ENCODE measurements around the gene ARAP1.

ARAP1 gene

DNA sequence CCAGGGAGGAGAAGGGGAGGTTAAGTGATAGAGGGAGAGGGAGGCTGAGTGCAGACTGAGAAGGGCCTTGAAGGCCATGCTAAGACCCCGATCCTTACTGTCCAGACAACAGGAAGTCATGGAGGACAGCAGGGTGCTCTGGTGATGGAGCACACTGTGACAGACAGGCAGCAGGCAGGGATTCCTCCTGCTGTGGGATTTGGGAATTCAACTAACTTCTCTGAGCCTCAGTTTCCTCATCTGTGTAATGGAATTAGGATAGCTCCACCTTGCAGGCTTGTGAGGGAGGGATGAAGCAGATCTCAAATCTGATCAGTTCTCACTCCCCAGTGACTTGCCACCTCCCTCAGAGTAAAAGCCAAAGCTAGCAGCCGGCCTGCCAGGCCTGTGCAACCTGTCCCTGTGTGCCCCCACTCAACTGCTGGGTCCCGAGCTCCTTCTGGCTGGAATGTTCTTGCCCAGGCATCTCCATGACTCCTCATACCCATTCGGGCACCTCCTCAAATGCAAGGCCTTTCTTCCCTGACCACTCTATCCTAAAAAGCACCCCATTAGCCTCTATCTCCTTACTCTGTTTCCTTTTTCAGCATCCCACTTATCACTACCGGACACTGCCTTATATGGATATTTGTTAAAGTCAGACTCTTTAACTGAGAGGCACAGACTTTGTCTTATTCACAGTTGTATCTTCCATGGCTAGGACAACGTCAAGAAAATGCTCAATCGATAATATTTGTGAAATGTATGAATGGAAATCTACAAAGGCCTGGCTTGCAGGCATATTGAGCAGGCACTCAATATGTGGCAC, 9.5 kb downstream of the ARAP1 start:
- no peaks in the 10 kb centered on the region for H3K9me2 ChIP-seq (replicated peaks; ENCODE audit: insufficient read depth, low read length)
- no peaks in the 10 kb centered on the region for H3K27me3 ChIP-seq (replicated peaks; ENCODE audit: insufficient read depth, low read length)
- no peak for DNase-seq
- TF ChIP-seq CTCF (IDR thresholded peaks at IDR 0.05; ENCODE audit: low read length) (no peak), EZH2phosphoT487 (IDR thresholded peaks at IDR 0.05; ENCODE audit: low read length) (no peak), EZH2 (optimal IDR thresholded peaks at IDR 0.05; ENCODE audit: low read depth, low read length) (no peak)
- no peaks in the 10 kb centered on the region for H3K79me2 ChIP-seq (ENCODE audit: low read length)
- H3K36me3 ChIP-seq (replicated peaks; ENCODE audit: insufficient read depth, low read length): no peaks in the 10 kb centered on the region
- H3K27ac ChIP-seq (ENCODE audit: low read length): no peak overlapping the region
- H3K9ac ChIP-seq (ENCODE audit: low read length): no peak overlapping the region
- H4K20me1 ChIP-seq (ENCODE audit: insufficient read depth, low read length): no peaks in the 10 kb centered on the region
- H2AFZ ChIP-seq (ENCODE audit: low read length): no peak overlapping the region
- H3K4me1 ChIP-seq (ENCODE audit: low read length): no peaks in the 10 kb centered on the region
- no peak overlapping the region for H3K4me3 ChIP-seq (ENCODE audit: low read length)
- H3K4me2 ChIP-seq (ENCODE audit: low read depth, low read length): no peak overlapping the region
- H3F3A ChIP-seq (ENCODE audit: insufficient read depth, low read length): no peaks in the 10 kb centered on the region
- no peaks in the 10 kb centered on the region for H3K9me3 ChIP-seq (replicated peaks; ENCODE audit: insufficient read depth, low read length)

GRCh38 chr11:72741849-72742512, 10.2 kb downstream of the ARAP1 start:
- TF ChIP-seq CTCF (IDR thresholded peaks at IDR 0.05; ENCODE audit: low read length): no peak
- no peak for TF ChIP-seq EZH2phosphoT487 (IDR thresholded peaks at IDR 0.05; ENCODE audit: low read length)
- no peak for TF ChIP-seq EZH2 (optimal IDR thresholded peaks at IDR 0.05; ENCODE audit: low read depth, low read length)
- no peaks in the 10 kb centered on the region for H3K9me2 ChIP-seq (replicated peaks; ENCODE audit: insufficient read depth, low read length)
- no peaks in the 10 kb centered on the region for H3K4me1 ChIP-seq (ENCODE audit: low read length)
- H3F3A ChIP-seq (ENCODE audit: insufficient read depth, low read length): no peaks in the 10 kb centered on the region
- no peak overlapping the region for H3K27ac ChIP-seq (ENCODE audit: low read length)
- H3K36me3 ChIP-seq (replicated peaks; ENCODE audit: insufficient read depth, low read length): no peaks in the 10 kb centered on the region
- H3K9ac ChIP-seq (ENCODE audit: low read length): no peak overlapping the region
- H3K79me2 ChIP-seq (ENCODE audit: low read length): no peaks in the 10 kb centered on the region
- H3K9me3 ChIP-seq (replicated peaks; ENCODE audit: insufficient read depth, low read length): no peaks in the 10 kb centered on the region
- H4K20me1 ChIP-seq (ENCODE audit: insufficient read depth, low read length): no peaks in the 10 kb centered on the region
- H3K4me2 ChIP-seq (ENCODE audit: low read depth, low read length): no peak overlapping the region
- H2AFZ ChIP-seq (ENCODE audit: low read length): no peak overlapping the region
- no peaks in the 10 kb centered on the region for H3K27me3 ChIP-seq (replicated peaks; ENCODE audit: insufficient read depth, low read length)
- no peak overlapping the region for H3K4me3 ChIP-seq (ENCODE audit: low read length)
- DNase-seq: no peak

- H3K4me3 ChIP-seq (ENCODE audit: low read length): no peak overlapping the region
- no peaks in the 10 kb centered on the region for H3K27me3 ChIP-seq (replicated peaks; ENCODE audit: insufficient read depth, low read length)
- no peak for TF ChIP-seq EZH2phosphoT487 (IDR thresholded peaks at IDR 0.05; ENCODE audit: low read length)
- no peak for TF ChIP-seq EZH2 (optimal IDR thresholded peaks at IDR 0.05; ENCODE audit: low read depth, low read length)
- no peak for TF ChIP-seq CTCF (IDR thresholded peaks at IDR 0.05; ENCODE audit: low read length)
- DNase-seq: no peak
- H3K4me1 ChIP-seq (ENCODE audit: low read length): no peaks in the 10 kb centered on the region
- H3F3A ChIP-seq (ENCODE audit: insufficient read depth, low read length): no peaks in the 10 kb centered on the region
- no peaks in the 10 kb centered on the region for H3K9me2 ChIP-seq (replicated peaks; ENCODE audit: insufficient read depth, low read length)
- no peaks in the 10 kb centered on the region for H3K9me3 ChIP-seq (replicated peaks; ENCODE audit: insufficient read depth, low read length)
- H3K36me3 ChIP-seq (replicated peaks; ENCODE audit: insufficient read depth, low read length): no peaks in the 10 kb centered on the region
- no peak overlapping the region for H3K27ac ChIP-seq (ENCODE audit: low read length)
- no peak overlapping the region for H3K9ac ChIP-seq (ENCODE audit: low read length)
- H3K4me2 ChIP-seq (ENCODE audit: low read depth, low read length): no peak overlapping the region
- H2AFZ ChIP-seq (ENCODE audit: low read length): no peak overlapping the region
- no peaks in the 10 kb centered on the region for H3K79me2 ChIP-seq (ENCODE audit: low read length)
- no peaks in the 10 kb centered on the region for H4K20me1 ChIP-seq (ENCODE audit: insufficient read depth, low read length)
Measured at GRCh38 chr11:72741429-72741833, 10.8 kb downstream of the ARAP1 start.
